Upper lobe of left lung (tissue), 6 donors: ENCODE results near the gene ZNRF1. TPM values are rescaled to one million over a fixed set of nuclear protein-coding genes. Genes with fewer than 3 reads are reported as not detected.

Experiments used
- ATAC-seq, 2 donors: fragments of 200-7000 bp; cut with Tn5 transposase; one replicate each; pipeline ENCODE4 v1.9.1; 2022; ENCODE audit warnings: mild to moderate bottlenecking in 2 of 2, moderate library complexity in 2 of 2; ENCODE audit not compliant: low FRiP score in 2 of 2
- DNase-seq, 2 donors: peaks; one replicate each; pipeline ENCODE4 v3.0.0-alpha.2; 2019 to 2020
- H3K27ac ChIP-seq, 4 donors: fragments of 200-600 bp; sonication (generic); one replicate each; pipeline ENCODE4 v1.5.1; 2016 to 2019
- H3K27me3 ChIP-seq, 4 donors: fragments of 200-600 bp; sonication (generic); one replicate each; pipeline ENCODE4 v1.5.1; 2017 to 2019
- H3K36me3 ChIP-seq, 4 donors: fragments of 200-600 bp; sonication (generic); one replicate each; pipeline ENCODE4 v1.5.1; 2016 to 2019
- H3K4me1 ChIP-seq, 4 donors: fragments of 200-600 bp; sonication (generic); one replicate each; pipeline ENCODE4 v1.5.1; 2018 to 2019
- H3K4me3 ChIP-seq, 4 donors: fragments of 200-600 bp; sonication (generic); one replicate each; pipeline ENCODE4 v1.5.1; 2017 to 2019; ENCODE audit warnings: mild to moderate bottlenecking in 2 of 4, moderate library complexity in 1 of 4
- H3K9me3 ChIP-seq, 4 donors: fragments of 200-600 bp; sonication (generic); one replicate each; pipeline ENCODE4 v1.5.1; 2018 to 2019
- EP300 ChIP-seq, 4 donors: sonication (generic); formaldehyde crosslinking; IDR thresholded peaks; one replicate each; pipeline ENCODE4 v1.5.1; 2017; ENCODE audit warnings: antibody characterized with exemption in 4 of 4, control low read depth in 2 of 4
- POLR2A ChIP-seq, 4 donors: fragments of 450-650 bp; IDR thresholded peaks; one replicate each; pipeline ENCODE4 v1.5.1; 2016 to 2017; ENCODE audit warnings: antibody characterized with exemption in 4 of 4, mild to moderate bottlenecking in 2 of 4
- POLR2AphosphoS5 ChIP-seq, 2 donors: sonication (generic); formaldehyde crosslinking; IDR thresholded peaks; one replicate each; pipeline ENCODE4 v1.5.1; 2017; ENCODE audit warnings: antibody characterized with exemption in 2 of 2
- WGBS, 2 donors: methylation state at CpG; one replicate each; pipeline ENCODE4 v1.1.5; 2017 to 2018; 5-methylcytosine and 5-hydroxymethylcytosine counted together
- total RNA-seq, 6 donors: library from RNA; depleted of rRNA in 4 of 6; stranded (reverse); fragments of >200 nt in 4 of 6; gene quantifications; one replicate each; pipeline versions ENCODE4 v1.1.0 to v1.2.1, GENCODE V29; 2016 to 2021
- TF ChIP-seq, protein P1 (sequence below), 6 experiments: fragments of 450-650 bp in 4 of 6; fragments of 200-600 bp in 2 of 6; sonication (generic) in 2 of 6; IDR thresholded peaks; one replicate each; pipeline ENCODE4 v1.5.1; 2016 to 2019; ENCODE audit warnings: antibody characterized with exemption in 6 of 6
- donor health status: DM: no; HTN: no; CAD: no; lungs with moderate emphysema.
- donor health status: DM: no; HTN: yes; CAD: no; lungs with severe emphysema.

ZNRF1 gene
- total RNA-seq, 6 donors from 2014 or later: 18.5 to 40.0 (median 27.1) TPM

DNA sequence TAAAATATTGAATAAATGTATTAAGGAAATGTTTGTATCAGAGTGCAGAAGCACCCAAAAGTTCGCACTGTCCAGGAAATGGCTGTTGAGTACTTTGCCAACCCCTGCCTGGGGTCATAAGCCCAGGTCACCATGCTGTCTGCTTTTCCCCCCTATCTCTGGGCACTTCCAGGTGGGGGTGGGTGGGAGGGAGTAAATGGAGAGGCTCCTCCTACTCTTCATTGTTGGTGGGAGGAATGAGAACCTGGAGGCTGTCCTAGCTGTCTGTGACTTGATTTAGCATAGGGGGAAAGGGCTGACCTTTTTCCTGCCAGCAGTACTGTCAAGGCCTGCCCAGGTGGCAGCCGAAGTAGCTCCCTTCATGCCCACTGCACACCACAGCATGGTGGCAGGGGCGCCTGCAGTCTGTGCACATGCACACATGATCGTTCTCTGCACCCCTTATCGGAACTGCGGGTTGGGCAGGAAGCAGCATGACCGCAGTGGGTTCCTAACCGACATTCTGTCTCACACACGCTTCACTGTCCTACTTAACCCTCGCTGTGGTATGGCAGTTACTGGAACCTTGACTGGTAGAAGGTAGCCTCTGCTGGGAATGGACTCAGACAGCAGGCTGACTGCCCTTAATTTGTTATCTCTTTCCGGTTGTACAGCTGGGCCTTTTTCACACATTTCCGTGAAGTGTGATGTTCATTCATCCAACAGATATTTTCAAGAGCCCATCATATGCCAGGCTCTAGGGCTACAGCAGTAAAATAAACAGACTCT is 76.3 kb downstream of the ZNRF1 start:
- no peak overlapping the region for H3K4me3 ChIP-seq
- H3K27ac ChIP-seq: peak overlapping the region; percentile 19 to 60 (median 30)
- H3K4me1 ChIP-seq: peaks cover 24 to 50% (median 28%) of the 10 kb centered on the region in 4 donors
- peak; percentile 53 to 86 for ATAC-seq
- H3K9me3 ChIP-seq: no peaks in the 10 kb centered on the region
- DNase-seq: peak in 1 of 2 donors; percentile 58
- H3K27me3 ChIP-seq: no peaks in the 10 kb centered on the region
- TF ChIP-seq, protein P1, sequence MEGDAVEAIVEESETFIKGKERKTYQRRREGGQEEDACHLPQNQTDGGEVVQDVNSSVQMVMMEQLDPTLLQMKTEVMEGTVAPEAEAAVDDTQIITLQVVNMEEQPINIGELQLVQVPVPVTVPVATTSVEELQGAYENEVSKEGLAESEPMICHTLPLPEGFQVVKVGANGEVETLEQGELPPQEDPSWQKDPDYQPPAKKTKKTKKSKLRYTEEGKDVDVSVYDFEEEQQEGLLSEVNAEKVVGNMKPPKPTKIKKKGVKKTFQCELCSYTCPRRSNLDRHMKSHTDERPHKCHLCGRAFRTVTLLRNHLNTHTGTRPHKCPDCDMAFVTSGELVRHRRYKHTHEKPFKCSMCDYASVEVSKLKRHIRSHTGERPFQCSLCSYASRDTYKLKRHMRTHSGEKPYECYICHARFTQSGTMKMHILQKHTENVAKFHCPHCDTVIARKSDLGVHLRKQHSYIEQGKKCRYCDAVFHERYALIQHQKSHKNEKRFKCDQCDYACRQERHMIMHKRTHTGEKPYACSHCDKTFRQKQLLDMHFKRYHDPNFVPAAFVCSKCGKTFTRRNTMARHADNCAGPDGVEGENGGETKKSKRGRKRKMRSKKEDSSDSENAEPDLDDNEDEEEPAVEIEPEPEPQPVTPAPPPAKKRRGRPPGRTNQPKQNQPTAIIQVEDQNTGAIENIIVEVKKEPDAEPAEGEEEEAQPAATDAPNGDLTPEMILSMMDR (IDR thresholded peaks at IDR 0.05): no peak
- TF ChIP-seq POLR2A (IDR thresholded peaks at IDR 0.05) (no peak), EP300 (IDR thresholded peaks at IDR 0.05) (peak in 2 of 4 donors; percentile 3 to 71), POLR2AphosphoS5 (IDR thresholded peaks at IDR 0.05) (peak; percentile 54 to 85)
- 28 to 31% methylated on average over 7 to 12 of the region's 12 CpGs for WGBS, 2 donors
- H3K36me3 ChIP-seq: no peaks in the 10 kb centered on the region

- Histone ChIP-seq H3K27ac (peak overlapping the region; percentile 19 to 60 (median 30)), H3K9me3 (no peaks in the 10 kb centered on the region), H3K27me3 (no peaks in the 10 kb centered on the region), H3K4me3 (no peak overlapping the region), H3K4me1 (peaks cover 19 to 44% (median 24%) of the 10 kb centered on the region in 4 donors), H3K36me3 (no peaks in the 10 kb centered on the region)
- TF ChIP-seq EP300 (IDR thresholded peaks at IDR 0.05) (no peak), POLR2AphosphoS5 (IDR thresholded peaks at IDR 0.05) (no peak), POLR2A (IDR thresholded peaks at IDR 0.05) (no peak)
- TF ChIP-seq, protein P1 (IDR thresholded peaks at IDR 0.05): no peak
- DNase-seq (no peak), ATAC-seq (no peak)
- 55% methylated on average over 3 of the region's 3 CpGs for whole genome bisulfite sequencing, 2 donors
Measured at GRCh38 chr16:75075688-75076268, 77.0 kb downstream of the ZNRF1 start.

GRCh38 chr16:75078886-75079285 is 80.1 kb downstream of the ZNRF1 start:
- Histone ChIP-seq H3K9me3 (no peaks in the 10 kb centered on the region), H3K27ac (no peak overlapping the region), H3K27me3 (no peaks in the 10 kb centered on the region), H3K36me3 (no peaks in the 10 kb centered on the region), H3K4me3 (no peak overlapping the region), H3K4me1 (peaks cover 15 to 36% (median 22%) of the 10 kb centered on the region in 4 donors)
- DNase-seq (no peak), ATAC-seq (no peak)
- WGBS, 2 donors: 90 to 94% methylated on average over 8 of the region's 8 CpGs
- TF ChIP-seq POLR2AphosphoS5 (IDR thresholded peaks at IDR 0.05): no peak
- no peak for TF ChIP-seq EP300 (IDR thresholded peaks at IDR 0.05)
- TF ChIP-seq, protein P1 (IDR thresholded peaks at IDR 0.05): no peak
- TF ChIP-seq POLR2A (IDR thresholded peaks at IDR 0.05): no peak

DNA sequence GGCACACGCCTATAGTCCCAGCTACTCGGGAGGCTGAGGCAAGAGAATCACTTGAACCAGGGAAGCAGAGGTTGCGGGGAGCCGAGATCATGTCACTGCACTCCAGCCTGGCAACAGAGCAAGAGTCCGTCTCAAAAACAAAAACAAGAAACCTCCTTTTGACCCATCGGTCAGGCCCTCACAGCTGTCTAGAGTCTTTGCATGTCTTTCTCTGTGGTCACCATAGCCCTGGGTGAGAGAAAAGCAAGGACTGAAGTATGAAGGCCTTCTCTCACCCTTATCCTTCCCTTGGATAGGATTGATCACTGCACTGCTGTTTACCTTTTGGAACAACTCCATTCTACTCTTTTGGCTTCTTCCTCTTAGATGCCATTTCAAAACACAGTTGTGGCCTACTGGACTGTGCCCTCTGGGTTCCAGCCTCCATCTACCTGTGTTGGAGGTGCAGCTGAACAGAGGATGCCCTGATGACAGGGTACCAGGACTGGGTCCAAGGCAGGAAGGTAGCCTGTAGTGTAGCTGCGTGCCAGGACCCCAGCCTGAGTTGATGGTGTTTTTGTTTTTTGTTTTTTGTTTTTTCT is 80.6 kb downstream of the ZNRF1 start:
- H3K27ac ChIP-seq: no peak overlapping the region
- H3K36me3 ChIP-seq: no peaks in the 10 kb centered on the region
- no peak overlapping the region for H3K4me3 ChIP-seq
- ATAC-seq: no peak
- peaks cover 14 to 32% (median 20%) of the 10 kb centered on the region in 4 donors for H3K4me1 ChIP-seq
- H3K9me3 ChIP-seq: no peaks in the 10 kb centered on the region
- H3K27me3 ChIP-seq: no peaks in the 10 kb centered on the region
- WGBS, 2 donors: 82 to 93% methylated on average over 7 of the region's 7 CpGs
- DNase-seq: no peak
- no peak for TF ChIP-seq POLR2A (IDR thresholded peaks at IDR 0.05)
- TF ChIP-seq POLR2AphosphoS5 (IDR thresholded peaks at IDR 0.05): no peak
- no peak for TF ChIP-seq EP300 (IDR thresholded peaks at IDR 0.05)
- TF ChIP-seq, protein P1 (IDR thresholded peaks at IDR 0.05): no peak
